NOMO-1 treated with DMSO at 0.1 percent for 48 hours (cell line): ENCODE results near the gene STX17.
"Not testable (repeated sequence)": the region's sequence is repeated elsewhere in the genome, so short reads cannot be mapped to it uniquely, and the experiment has no call there.

Experiments
- DNase-seq: peaks from one replicate; lab custom pipeline; 2025; ENCODE audit not compliant: unreplicated experiment; lab: John Stamatoyannopoulos, UW

Gene STX17

DNA sequence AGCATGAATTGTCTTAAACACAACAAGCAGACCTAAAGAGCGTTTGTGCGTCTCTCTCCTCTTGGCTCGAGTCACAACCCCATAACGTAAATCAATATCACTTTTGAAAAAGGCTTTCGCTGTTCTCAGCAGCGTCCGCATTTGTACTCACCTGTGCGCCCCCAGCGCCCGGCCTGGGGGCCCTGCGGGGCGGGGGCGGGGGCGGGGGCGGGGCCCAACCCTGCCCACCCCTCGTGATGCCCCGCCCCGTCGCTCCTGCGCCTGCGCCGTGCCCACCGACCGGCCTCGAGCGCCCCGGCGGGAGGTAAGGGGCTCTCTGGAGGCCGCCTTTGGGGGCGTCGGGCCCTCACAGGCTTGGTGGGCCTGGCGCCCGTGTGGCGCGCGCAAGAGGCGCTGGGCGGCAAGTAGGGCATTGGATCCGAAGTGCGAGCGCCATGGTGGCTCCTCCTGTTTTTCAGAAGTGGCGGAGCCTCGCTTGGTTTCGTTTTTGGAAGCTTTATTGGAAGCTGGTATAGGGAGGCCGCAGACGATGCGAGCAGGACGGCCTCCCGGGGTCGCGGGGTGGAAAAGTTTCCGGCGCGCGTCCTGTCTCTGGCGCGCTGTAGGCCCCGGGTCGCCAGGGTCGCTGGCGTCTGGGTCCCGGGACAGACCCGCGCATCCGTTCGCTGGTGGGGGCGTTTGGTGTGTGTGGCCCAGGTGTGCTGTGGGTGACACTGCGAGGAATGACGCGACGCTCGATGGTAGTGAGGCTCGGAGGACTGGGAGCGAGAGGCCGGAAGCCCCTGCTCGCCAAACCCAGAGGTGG, at the start of gene STX17:
Gene STX17, plus strand, starts transcription at position 252 of the 805 bp plus-strand sequence. CDS start 8,586 bp downstream, outside the sequence.
- peak; percentile 75 for DNase-seq

DNA sequence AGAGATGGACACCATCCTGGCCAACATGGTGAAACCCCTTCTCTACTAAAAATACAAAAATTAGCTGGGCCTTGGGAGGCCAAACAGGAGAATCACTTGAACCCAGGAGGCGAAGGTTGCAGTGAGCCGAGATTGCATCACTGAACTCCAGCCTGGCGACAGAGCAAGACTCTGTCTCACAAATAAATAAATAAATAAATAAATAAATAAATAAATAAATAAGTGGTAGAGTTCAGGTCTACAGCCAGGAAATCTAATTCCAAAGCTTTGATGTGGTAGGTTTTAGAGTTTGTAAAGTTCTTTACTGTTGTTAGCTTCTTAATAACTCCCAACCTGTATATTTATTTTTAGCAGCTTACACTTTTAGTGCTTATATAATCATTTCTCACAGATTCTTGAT, 48.9 kb upstream of the STX17 start:
- not testable (repeated sequence) for DNase-seq

DNA sequence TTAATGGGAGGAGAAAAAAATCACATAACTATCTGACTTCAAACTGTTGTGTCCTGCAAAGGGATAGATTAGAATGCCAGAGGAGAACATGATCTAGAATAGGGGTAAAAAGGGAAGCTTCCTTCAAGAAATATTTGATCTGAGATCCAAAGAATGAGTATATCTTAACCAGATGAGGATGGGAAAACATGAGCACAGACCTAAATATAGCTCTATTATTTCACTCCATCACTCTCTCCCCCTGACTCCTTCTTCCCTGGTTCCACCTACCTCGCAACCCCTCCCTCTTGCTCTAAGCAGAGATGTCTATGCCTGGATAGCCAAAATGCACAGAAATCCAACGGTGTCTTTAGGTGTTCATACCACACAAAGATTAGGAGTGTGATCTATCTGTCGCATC, 48.4 kb upstream of the STX17 start:
- DNase-seq = no peak

DNA sequence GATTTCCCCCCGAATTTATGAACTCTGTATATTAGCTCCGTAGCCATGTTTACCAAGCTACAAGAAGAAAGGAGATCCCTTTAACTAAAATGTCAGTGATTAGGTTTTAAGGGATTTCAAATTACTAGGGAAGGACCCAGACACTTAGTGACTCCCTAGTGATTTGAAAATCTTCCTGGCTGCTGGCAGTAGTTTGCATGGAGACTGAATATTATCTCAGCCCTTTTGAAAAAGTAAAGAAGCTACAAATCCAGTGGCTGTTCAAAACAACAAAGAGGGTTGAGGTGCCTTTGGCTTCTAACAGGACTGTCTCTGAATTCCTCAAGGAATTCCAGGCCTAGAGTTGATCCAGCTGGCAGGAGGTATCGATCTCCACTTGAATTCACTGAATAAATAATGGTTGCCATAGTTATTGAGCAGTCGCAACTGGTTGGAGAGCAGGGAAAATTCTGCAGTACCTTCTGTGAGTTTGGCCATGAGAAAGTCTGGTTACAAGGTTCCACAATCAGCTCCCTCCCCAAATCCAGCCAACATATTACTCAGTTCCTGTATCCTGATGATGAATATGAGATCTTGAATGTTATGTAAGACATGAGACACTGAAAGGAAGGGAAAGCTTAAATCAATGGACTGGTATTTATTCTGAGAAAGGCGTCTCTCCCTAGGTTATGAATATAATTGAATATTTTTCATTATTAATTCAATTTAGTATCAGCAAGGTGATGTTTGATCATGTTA, 47.0 kb upstream of the STX17 start:
- no peak for DNase-seq

DNA sequence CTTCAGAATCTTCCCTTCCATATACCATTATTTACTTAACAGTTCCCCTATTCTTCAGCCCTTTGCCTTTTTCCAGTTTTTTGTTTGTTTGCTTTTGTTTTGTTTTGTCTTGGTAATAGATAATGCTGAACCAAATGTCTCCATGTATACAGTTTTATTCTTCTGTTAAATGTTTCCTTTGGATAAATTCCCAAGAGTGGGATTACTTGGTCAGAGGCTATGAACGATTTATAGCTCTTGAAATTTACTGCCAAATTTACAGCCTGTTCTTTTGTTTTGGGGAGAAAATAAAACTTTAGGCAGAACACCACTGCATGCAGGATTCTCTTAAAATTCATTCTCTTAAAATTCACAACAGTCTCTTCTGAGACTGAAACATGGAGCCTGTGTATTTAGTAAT, 46.2 kb upstream of the STX17 start:
- DNase-seq = no peak

DNA sequence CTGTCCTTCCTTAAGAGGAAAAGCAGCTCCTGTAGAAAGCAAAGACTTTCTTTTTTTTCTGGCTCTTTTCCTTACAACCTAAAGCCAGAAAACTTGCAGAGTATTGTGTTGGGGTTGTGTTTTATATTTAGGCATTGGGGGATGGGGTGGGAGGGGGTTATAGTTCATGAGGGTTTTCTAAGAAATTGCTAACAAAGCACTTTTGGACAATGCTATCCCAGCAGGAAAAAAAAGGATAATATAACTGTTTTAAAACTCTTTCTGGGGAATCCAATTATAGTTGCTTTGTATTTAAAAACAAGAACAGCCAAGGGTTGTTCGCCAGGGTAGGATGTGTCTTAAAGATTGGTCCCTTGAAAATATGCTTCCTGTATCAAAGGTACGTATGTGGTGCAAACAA, 42.5 kb upstream of the STX17 start:
- no peak for DNase-seq

DNA sequence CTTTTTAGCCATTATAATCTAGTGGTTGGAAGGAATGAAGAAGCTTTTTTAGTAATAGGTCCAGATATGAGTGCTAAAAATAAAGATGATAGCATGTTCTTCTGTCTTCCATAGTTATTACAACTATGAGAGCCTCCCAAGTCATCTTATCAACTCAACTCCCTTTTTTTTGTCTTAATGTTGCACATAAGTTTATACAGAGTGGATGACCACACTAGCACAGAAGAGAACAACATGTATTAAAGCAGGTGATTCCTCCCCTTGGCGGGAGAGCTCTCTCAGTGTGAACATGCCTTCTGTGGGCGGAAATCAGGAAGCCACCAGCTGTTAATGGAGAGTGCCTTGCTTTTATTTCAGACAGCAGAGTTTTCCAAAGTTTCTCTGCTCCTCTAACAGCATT, 40.1 kb upstream of the STX17 start:
- no peak for DNase-seq

DNA sequence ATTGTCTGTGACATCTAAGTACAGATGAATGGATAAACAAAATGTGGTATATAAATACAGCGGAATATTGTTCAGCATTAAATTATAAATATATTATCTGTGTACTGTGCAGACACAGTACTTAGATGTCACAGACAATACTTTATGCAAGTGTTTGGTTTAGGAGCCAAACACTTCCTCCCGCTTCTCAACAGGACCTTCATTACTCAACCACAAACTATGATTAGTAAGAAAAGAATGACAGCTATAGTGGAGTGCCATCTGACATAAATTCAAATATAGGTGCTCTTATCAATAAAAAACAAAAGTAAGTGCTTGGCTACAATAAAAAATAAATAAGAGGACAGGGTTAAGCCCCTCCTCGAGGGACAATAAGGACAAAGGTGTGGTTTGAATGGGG, 38.9 kb upstream of the STX17 start:
- DNase-seq = no peak

DNA sequence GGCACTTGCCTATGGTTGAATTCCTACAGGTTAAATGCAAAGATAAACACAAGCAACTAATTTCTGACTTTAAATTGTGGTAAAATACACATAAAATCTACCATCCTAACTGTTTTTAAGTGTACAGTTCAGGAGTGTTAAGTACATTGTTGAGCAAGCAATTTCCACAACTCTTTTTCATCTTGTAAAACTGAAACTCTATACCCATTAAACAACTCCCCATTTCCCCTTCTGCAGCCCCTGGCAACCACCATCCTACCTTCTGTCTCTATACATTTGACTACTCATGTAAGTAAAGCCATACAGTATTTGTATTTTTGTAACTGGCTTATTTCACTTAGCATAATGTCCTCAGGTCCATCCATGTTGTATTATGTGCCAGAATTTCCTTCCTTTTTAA, 38.5 kb upstream of the STX17 start:
- peak; percentile 2 for DNase-seq

DNA sequence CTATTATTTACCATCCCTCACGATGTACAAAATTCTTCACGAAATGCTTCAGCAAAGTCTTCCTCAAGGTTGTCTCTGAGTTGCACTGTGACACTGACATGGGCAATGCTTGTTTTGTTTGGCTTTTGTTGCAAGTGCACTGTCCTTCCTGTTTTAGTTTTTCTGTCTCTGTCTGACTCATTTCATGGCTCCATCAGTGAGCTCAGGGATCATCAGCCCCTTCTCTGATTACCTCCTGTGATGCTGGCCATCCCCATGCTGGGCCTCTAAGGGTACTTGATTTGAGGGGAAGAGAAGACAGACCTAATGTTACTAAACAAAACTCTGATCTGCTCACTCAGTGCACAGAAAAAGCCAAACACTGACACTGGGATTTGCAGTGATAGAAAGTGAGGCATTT, 37.6 kb upstream of the STX17 start:
- DNase-seq = no peak

DNA sequence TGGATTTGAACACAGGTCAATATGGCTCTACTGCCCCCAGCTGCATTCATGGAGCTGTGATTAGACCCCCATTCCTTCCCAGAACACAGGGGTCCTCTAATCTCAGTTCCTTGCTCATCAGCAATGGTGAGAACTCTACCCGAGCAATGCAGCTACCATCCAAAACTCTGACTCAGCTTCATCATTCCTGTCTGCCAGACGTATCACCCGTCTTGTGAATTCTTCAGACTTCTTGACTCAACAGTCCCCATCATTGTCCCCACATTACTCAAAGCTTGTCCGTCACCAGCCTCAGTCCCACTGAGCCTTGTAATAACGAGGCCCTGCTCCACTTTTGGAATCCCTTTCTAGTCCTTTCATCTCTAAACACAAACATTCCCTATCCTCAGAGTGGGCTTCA, 36.3 kb upstream of the STX17 start:
- DNase-seq = no peak

DNA sequence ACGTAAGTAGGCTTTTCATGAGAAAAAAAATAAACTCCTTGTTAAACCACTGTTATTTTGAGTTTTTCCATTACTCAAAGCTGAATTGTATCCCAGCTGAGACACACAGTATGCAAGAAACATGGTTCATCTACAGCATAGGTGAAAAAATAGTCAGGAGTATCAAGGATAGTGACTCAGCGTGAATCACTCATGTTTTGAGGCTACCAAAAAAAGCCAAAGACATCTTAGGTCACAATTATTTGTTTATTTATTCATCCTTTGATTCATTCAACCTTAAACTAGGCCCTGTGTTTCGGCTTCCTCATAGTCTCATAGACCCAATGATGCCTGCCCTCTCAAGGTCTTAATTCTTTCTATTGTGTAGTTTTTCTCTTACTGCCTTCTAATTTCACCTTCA, 32.9 kb upstream of the STX17 start:
- DNase-seq = no peak

DNA sequence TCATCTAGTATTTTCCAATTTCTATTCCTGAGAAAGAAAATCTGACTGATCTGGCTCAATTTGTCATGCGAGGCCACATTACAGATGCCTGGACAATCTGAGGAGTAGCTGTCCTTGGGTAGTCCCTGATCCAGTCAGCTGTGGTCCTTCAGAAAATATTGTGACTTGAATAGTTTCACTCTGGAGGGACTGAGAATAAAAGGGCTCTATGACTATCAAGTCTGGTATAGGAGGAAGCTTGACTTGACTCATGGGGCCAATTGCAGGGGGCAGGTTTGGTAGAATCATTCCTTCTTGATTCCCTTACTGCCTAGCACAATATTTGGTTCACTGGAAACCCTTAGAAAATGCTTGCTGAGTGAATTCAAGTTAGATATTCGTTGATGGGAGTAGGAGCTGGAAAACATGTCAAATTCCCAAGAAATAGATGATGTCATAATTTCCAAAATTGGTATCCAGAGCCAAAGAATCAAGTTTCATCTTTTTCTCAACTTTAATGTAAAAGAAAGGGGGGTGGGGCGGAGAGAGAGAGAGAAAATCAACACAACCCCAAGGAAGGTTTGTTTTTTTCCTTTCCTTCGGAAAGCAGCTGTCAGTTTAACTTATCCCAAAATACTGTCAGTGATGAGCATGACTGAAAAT, 32.4 kb upstream of the STX17 start:
- DNase-seq = no peak

DNA sequence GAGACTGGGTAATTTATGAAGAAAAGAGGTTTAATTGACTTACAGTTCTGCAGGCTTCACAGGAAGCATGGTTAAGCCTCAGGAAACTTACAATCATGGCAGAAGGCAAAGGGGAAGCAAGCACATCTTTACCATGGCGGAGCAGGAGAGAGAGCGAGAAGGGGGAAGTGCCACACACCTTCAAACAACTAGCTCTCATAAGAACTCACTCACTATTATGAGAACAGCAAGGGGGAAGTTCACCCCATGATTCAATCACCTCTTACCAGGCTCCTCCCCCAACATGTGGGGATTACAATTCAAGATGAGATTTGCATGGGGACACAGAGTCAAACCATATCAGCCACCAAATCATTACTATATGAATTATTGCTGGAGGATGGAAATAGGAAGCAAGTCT, 30.3 kb upstream of the STX17 start:
- no peak for DNase-seq

DNA sequence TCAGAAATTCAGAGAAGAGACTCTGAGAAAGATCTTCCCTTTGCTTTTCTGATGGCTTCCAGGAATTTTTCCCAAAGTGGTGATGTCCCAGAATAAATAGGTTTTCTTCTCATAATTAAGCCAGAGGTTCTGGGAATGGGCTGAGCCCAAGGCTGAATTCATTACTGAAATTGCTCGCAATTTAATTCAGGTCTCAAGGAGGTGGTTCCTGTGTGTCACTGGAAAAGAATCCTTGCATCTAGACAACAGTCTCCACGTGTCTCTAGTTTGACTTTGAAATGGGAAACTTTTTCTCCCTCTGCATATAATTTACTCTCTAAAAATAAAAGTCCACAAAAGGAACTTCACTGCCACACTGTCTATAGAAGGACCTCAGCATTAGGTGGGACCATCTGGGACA, 27.8 kb upstream of the STX17 start:
- DNase-seq = no peak

DNA sequence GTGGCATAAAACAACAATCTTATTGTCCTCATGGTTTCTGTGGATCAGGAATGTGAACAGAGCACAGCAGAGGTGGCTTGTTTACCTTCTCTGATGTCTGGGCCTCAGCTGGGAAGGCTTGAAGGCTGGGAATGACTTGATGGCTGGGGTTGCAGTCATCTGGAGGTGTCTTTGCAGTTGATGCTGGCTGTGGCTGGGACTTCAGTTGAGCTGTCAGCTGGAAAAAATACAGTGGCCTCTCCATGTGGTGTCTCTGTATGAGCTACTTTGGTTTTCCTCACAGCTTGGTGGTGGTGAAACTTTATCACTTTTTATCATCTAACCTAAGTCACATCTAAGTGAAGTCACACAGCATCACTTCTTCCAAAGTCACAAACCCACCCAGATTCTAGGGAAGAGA, 24.7 kb upstream of the STX17 start:
- DNase-seq = no peak

DNA sequence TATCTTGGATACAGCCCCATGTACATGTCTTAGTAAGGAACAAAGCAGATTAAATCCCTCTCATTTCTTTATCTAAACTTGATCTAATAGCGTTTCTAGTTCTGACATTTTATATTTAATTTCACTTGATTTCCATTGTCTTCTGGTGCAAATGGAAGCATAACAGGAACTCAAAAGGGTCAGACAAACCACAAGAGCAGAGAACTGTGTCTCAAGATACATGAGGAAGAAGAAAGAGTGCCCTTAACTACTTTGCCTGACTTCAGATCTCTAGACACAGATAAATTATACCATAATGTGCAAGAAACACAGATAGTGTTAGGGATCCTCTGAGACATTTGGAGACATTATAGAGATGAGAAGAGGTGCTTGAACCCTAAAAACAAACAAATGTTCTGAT, 20.7 kb upstream of the STX17 start:
- peak; percentile 32 for DNase-seq

DNA sequence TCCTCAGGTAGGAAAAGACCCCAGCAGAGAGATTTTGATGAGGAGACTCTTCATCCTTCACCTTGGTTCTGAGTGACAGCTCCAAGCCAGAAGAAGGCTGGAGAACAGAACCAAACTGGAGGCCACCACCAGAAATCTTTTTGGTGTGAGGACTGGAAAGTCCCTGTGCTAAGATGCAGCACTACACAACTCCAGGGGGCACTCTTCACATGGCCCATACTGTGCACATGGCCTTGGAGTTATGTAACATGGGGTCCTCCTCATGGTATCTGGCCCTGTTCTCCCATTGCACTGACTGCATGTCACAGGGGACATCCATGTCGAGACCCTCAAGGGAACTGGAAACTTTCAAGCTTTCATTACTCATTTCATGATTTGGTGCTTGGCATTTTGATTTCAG, 17.3 kb upstream of the STX17 start:
- no peak for DNase-seq

DNA sequence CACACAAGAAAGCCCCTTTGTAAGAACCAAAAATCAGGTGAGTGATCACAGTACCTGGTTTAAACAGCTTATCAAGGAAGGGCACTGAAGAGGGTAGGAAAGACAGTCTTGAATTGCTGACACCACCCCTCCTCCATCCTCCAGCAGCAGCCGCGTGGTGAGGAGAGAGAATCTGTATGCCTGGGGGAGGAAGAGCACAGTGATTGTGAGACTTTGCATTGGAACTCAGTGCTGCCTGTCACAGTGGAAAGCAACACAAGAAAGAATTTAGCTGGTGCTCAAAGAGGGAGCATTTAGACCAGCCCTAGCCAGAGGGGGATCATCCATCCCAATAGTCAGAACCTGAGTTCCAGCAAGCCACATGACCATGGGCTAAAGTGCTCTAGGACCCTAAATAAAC, 11.6 kb upstream of the STX17 start:
- DNase-seq = no peak

DNA sequence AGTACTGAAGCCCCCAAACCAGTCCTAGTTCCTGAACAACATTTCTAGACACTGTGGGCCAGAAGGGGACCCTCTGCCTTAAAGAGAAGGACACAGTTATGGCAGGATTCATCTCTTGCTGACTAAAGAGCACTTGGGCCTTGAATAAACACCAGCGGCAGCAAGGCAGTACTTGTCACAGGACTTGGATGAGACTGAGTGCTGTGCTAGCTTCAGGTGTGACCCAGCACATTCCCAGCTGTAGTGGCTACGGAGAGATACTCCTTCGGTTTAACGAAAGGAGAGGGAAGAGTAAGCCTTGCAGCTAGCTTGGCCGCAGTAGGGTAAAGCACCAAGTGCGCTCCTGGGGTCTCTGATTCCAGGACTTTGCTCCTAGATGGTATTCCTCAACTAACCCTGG, 10.9 kb upstream of the STX17 start:
- no peak for DNase-seq

DNA sequence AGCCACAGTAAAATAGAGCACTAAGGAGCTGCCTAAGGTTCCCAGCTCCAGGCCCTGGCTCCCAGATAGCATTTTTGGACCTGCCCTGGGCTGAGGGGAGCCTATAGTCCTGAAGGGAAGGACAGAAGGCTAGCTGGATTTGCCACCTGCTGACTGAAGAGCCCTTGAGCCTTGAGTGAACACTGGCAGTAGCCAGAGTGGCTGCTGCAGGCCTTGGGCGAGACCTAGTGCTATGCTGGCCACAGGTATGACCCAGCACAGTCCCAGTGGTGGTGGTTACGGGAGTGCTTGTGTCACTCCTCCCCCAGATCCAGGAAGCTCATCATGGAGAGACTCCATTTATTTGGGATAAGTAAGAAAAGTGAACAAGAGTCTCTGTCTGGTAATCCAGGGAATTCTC, 10.3 kb upstream of the STX17 start:
- DNase-seq = no peak

DNA sequence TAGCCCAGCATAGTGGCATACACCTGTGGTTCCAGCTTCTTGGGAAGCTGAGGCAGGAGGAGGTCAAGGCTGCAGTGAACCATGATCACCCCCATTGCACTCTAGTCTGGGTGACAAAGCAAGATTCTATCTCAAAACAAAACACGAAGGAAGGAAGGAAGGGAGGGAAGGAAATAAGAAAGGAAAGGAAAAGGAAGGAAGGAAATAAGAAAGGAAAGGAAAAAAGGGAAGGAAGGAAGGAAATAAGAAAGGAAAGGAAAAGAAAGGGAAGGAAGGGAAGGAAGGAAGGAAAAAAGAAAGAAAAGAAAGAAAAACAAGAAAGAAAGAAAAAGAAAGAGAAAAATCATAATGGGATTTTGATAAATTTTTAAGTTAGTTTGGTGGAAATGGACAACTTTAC, 3.1 kb upstream of the STX17 start:
- DNase-seq = no peak
